Measurements from ENCODE around the gene PRUNE2. TPM values are rescaled to one million over a fixed set of nuclear protein-coding genes. Genes with fewer than 3 reads are reported as not detected.

Gene PRUNE2
- polyA plus RNA-seq, 3 donors = 0.72 to 1.8 (median 1.5) TPM

GRCh38 chr9:76602199-76602598 lies 303.7 kb downstream of the PRUNE2 start:
- H3K36me3 ChIP-seq (replicated peaks in 1 of 2; ENCODE audit: control insufficient read depth in 1 of 2, insufficient read depth in 2 of 2, low read length in 2 of 2) = no peaks in the 10 kb centered on the region
- H3K9me3 Mint-ChIP-seq = no peaks in the 10 kb centered on the region
- no peaks in the 10 kb centered on the region for H3K27me3 ChIP-seq (ENCODE audit: control insufficient read depth in 2 of 2, insufficient read depth in 2 of 2, low read length in 2 of 2)
- no peaks in the 10 kb centered on the region for H3K79me2 ChIP-seq (ENCODE audit: insufficient read depth, low read length)
- H3K27me3 Mint-ChIP-seq (ENCODE audit: low read depth in 3 of 3) = peaks cover 0 to 2% (median 0%) of the 10 kb centered on the region in 3 donors
- no peak for TF ChIP-seq CTCF (IDR thresholded peaks at IDR 0.05)
- no peak overlapping the region for H3K4me2 ChIP-seq (replicated peaks; ENCODE audit: extremely low read depth, low read length, poor library complexity, severe bottlenecking)
- peaks cover 2 to 5% of the 10 kb centered on the region in 2 donors for H3K36me3 Mint-ChIP-seq
- peaks cover 33% of the 10 kb centered on the region for H3K4me1 Mint-ChIP-seq
- no peak overlapping the region for H3K9ac ChIP-seq (ENCODE audit: insufficient read depth, low read length, poor library complexity, severe bottlenecking)
- no peak overlapping the region for H3K4me3 ChIP-seq (replicated peaks in 1 of 3; ENCODE audit: low read depth in 2 of 3, low read length in 3 of 3)
- peaks cover 31 to 43% of the 10 kb centered on the region in 2 donors for H3K4me1 ChIP-seq (ENCODE audit: control insufficient read depth in 1 of 2, insufficient read depth in 2 of 2, low read length in 2 of 2)
- H4K20me1 ChIP-seq (ENCODE audit: insufficient read depth, low read length) = no peaks in the 10 kb centered on the region
- no peaks in the 10 kb centered on the region for H3K9me3 ChIP-seq (replicated peaks in 1 of 2; ENCODE audit: control insufficient read depth in 1 of 2, insufficient read depth in 1 of 2, low read length in 2 of 2)
- H3K4me3 Mint-ChIP-seq = no peak overlapping the region
- no peak overlapping the region for H3K27ac Mint-ChIP-seq
- H3K27ac ChIP-seq (ENCODE audit: low read depth in 1 of 2, low read length in 2 of 2) = no peak overlapping the region
- no peak overlapping the region for H2AFZ ChIP-seq (ENCODE audit: insufficient read depth, low read depth, low read length, poor library complexity, severe bottlenecking)
- no peak for DNase-seq
- intact Hi-C loops (cut with micrococcal nuclease) = loop anchor here in 1 of 2 donors (10.0 kb wide), 1 partner anchor 53 kb away; no protein-coding TSS in a partner anchor
- WGBS (ENCODE audit: insufficient coverage) = no CpG with 5 or more reads among the region's 1 CpG

- Mint-ChIP-seq H3K27ac (no peak overlapping the region), H3K9me3 (no peaks in the 10 kb centered on the region), H3K27me3 (ENCODE audit: low read depth in 3 of 3) (peaks cover 0 to 2% (median 0%) of the 10 kb centered on the region in 3 donors), H3K4me3 (no peak overlapping the region), H3K4me1 (peaks cover 42% of the 10 kb centered on the region), H3K36me3 (peaks cover 0 to 3% of the 10 kb centered on the region in 2 donors)
- H3K79me2 ChIP-seq (ENCODE audit: insufficient read depth, low read length) = no peaks in the 10 kb centered on the region
- H3K27ac ChIP-seq (ENCODE audit: low read depth in 1 of 2, low read length in 2 of 2) = no peak overlapping the region
- intact Hi-C loops (cut with micrococcal nuclease) = loop anchor here in 1 of 2 donors (10.0 kb wide), 1 partner anchor 55 kb away; no protein-coding TSS in a partner anchor
- no peak overlapping the region for H2AFZ ChIP-seq (ENCODE audit: insufficient read depth, low read depth, low read length, poor library complexity, severe bottlenecking)
- H3K9ac ChIP-seq (ENCODE audit: insufficient read depth, low read length, poor library complexity, severe bottlenecking) = no peak overlapping the region
- no peaks in the 10 kb centered on the region for H3K36me3 ChIP-seq (replicated peaks in 1 of 2; ENCODE audit: control insufficient read depth in 1 of 2, insufficient read depth in 2 of 2, low read length in 2 of 2)
- no peaks in the 10 kb centered on the region for H3K27me3 ChIP-seq (ENCODE audit: control insufficient read depth in 2 of 2, insufficient read depth in 2 of 2, low read length in 2 of 2)
- H3K4me2 ChIP-seq (replicated peaks; ENCODE audit: extremely low read depth, low read length, poor library complexity, severe bottlenecking) = no peak overlapping the region
- H3K4me3 ChIP-seq (replicated peaks in 1 of 3; ENCODE audit: low read depth in 2 of 3, low read length in 3 of 3) = no peak overlapping the region
- WGBS (ENCODE audit: insufficient coverage) = no CpG with 5 or more reads among the region's 2 CpGs
- DNase-seq = no peak
- H3K9me3 ChIP-seq (replicated peaks in 1 of 2; ENCODE audit: control insufficient read depth in 1 of 2, insufficient read depth in 1 of 2, low read length in 2 of 2) = no peaks in the 10 kb centered on the region
- H4K20me1 ChIP-seq (ENCODE audit: insufficient read depth, low read length) = no peaks in the 10 kb centered on the region
- H3K4me1 ChIP-seq (ENCODE audit: control insufficient read depth in 1 of 2, insufficient read depth in 2 of 2, low read length in 2 of 2) = peaks cover 42 to 51% of the 10 kb centered on the region in 2 donors
- no peak for TF ChIP-seq CTCF (IDR thresholded peaks at IDR 0.05)
These were observed 305.8 kb downstream of the PRUNE2 start for GRCh38 chr9:76600007-76600615.

Data from CD14-positive monocyte (primary cell).